Upper lobe of right lung (tissue), 1 donor: ENCODE results near the gene MIPEP. TPM values are rescaled to one million over a fixed set of nuclear protein-coding genes. Genes with fewer than 3 reads are reported as not detected.

Experiments
- ATAC-seq: fragments of 200-7000 bp; cut with Tn5 transposase; one replicate; pipeline ENCODE4 v1.9.1; 2020; ENCODE audit warnings: mild to moderate bottlenecking, moderate library complexity
- DNase-seq: peaks from one replicate; pipeline ENCODE4 v3.0.0-alpha.2; 2020
- H3K27ac ChIP-seq: fragments of 200-600 bp; one replicate; pipeline ENCODE4 v1.8.0; 2022
- H3K27me3 ChIP-seq: fragments of 200-600 bp; one replicate; pipeline ENCODE4 v1.8.0; 2022; ENCODE audit warnings: mild to moderate bottlenecking
- H3K36me3 ChIP-seq: fragments of 200-600 bp; one replicate; pipeline ENCODE4 v1.8.0; 2022
- H3K4me1 ChIP-seq: fragments of 200-600 bp; one replicate; pipeline ENCODE4 v1.8.0; 2022
- H3K4me3 ChIP-seq: fragments of 200-600 bp; one replicate; pipeline ENCODE4 v1.8.0; 2022; ENCODE audit warnings: mild to moderate bottlenecking
- H3K9me3 ChIP-seq: fragments of 200-600 bp; one replicate; pipeline ENCODE4 v1.8.0; 2022
- intact Hi-C: fragments of 100-400 bp; cut with DNase I; formaldehyde crosslinking; loops from one replicate; pipeline ENCODE4 v1.11.0; 2022
- total RNA-seq: library from RNA; stranded (reverse); fragmentation: NEBNext Ultra II Directional; extraction: Animal tissue kit (Norgen Biotek cat#: 25700); gene quantifications from one replicate; pipeline ENCODE4 v1.2.1, GENCODE V29; 2021
- TF ChIP-seq, protein P1 (sequence below): fragments of 200-600 bp; IDR thresholded peaks from one replicate; pipeline ENCODE4 v1.8.0; 2022; ENCODE audit warnings: antibody characterized with exemption
- donor health status: DM: no; HTN: yes; CAD: no; lungs with severe emphysema.

MIPEP gene
- total RNA-seq, 1 donor from 2014 or later: 13.3 TPM

DNA sequence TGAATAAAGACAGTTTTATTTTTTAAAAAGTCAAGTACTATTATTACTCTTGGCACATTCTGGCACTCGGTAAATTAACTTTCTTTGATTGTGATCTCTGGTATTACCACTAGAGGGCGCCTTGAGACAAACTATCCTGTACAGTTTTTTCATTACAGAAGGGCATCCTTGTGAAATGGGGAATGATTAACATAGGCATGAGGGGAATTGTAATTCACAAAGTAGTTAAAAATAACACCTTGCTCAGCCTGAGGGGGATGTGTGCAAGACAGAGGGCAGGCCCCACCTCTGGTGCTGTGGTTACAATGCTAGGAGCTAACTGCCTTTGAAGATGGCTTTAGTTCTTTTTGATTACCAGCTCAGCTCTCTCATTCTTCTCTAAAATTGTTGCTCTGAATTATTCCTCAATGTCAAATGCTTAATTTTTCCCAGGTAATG is 32.3 kb upstream of the MIPEP start:
- H3K27me3 ChIP-seq: no peaks in the 10 kb centered on the region
- no peaks in the 10 kb centered on the region for H3K36me3 ChIP-seq
- intact Hi-C loops: loop anchor here (10.0 kb wide), 1 partner anchor 303 kb away; no protein-coding TSS in a partner anchor
- H3K27ac ChIP-seq: no peak overlapping the region
- H3K4me1 ChIP-seq: peaks cover 5% of the 10 kb centered on the region
- TF ChIP-seq, protein P1, sequence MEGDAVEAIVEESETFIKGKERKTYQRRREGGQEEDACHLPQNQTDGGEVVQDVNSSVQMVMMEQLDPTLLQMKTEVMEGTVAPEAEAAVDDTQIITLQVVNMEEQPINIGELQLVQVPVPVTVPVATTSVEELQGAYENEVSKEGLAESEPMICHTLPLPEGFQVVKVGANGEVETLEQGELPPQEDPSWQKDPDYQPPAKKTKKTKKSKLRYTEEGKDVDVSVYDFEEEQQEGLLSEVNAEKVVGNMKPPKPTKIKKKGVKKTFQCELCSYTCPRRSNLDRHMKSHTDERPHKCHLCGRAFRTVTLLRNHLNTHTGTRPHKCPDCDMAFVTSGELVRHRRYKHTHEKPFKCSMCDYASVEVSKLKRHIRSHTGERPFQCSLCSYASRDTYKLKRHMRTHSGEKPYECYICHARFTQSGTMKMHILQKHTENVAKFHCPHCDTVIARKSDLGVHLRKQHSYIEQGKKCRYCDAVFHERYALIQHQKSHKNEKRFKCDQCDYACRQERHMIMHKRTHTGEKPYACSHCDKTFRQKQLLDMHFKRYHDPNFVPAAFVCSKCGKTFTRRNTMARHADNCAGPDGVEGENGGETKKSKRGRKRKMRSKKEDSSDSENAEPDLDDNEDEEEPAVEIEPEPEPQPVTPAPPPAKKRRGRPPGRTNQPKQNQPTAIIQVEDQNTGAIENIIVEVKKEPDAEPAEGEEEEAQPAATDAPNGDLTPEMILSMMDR: peak; percentile 75
- no peak for DNase-seq
- ATAC-seq: peak; percentile 87
- no peaks in the 10 kb centered on the region for H3K9me3 ChIP-seq
- H3K4me3 ChIP-seq: no peak overlapping the region

DNA sequence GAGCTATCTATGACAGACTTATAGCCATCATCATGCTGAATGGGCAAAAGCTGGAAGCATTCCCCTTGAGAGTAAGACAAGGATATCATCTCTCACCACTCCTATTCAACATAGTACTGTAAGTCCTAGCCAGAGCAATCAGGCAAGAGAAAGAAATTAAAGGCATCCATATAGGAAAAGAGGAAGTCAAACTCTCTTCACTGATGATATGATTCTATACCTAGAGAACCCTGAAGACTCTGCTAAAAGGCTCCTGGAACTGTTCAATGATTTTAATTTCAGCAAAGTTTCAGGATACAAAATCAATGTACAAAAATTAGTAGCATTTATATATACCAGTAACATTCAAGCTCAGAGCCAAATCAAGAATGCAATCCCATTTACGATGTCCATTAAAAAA is 29.8 kb upstream of the MIPEP start:
- H3K4me1 ChIP-seq: peaks cover 5% of the 10 kb centered on the region
- intact Hi-C loops: no loop called here

DNA sequence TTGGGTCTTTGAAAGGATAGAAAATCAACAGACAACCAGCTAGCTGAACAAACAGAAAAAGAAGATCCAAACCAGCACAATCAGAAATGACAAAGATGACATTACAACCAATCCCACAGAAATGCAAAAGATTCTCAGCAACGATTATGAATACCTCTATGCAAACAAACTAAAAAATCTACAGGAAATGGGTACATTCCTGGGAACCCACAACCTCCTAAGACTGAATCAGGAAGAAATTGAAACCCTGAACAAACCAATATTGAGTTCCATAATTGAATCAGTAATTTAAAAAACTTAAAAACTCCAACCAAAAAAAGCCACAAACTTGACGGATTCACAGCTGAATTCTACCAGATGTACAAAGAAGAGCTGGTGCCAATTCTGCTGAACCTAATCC is 29.0 kb upstream of the MIPEP start:
- H3K27ac ChIP-seq: no peak overlapping the region
- no peaks in the 10 kb centered on the region for H3K9me3 ChIP-seq
- DNase-seq (no peak), ATAC-seq (no peak)
- TF ChIP-seq, protein P1: no peak
- intact Hi-C loops: no loop called here
- peaks cover 5% of the 10 kb centered on the region for H3K4me1 ChIP-seq
- H3K4me3 ChIP-seq: no peak overlapping the region
- H3K27me3 ChIP-seq: no peaks in the 10 kb centered on the region
- no peaks in the 10 kb centered on the region for H3K36me3 ChIP-seq

More for the DNA sequence above, 29.8 kb upstream of the MIPEP start:
- no peaks in the 10 kb centered on the region for H3K36me3 ChIP-seq
- no peak for DNase-seq
- H3K27me3 ChIP-seq: no peaks in the 10 kb centered on the region
- ATAC-seq: no peak
- H3K27ac ChIP-seq: no peak overlapping the region
- H3K9me3 ChIP-seq: no peaks in the 10 kb centered on the region
- TF ChIP-seq, protein P1: no peak
- no peak overlapping the region for H3K4me3 ChIP-seq

DNA sequence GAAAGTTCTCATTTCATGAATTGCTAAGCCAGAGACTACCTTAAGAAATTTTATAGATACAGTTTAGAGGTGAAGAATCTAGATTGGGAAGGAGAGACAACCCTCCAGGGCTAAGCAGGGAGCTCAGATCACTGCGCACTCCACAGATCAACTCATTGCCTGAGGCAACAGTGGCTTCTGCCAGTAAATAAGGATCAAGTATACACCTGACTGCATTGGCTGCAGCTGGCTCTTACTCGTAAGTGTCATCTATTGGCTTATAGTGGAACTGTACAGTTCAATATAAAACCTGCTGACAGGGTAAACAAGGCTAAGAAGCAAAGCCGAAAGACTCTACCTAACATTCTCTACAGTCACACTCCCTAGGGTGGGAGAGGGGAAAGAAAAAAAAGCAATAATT is 26.1 kb upstream of the MIPEP start:
- Histone ChIP-seq H3K4me1 (no peaks in the 10 kb centered on the region), H3K36me3 (no peaks in the 10 kb centered on the region), H3K27me3 (no peaks in the 10 kb centered on the region), H3K9me3 (no peaks in the 10 kb centered on the region), H3K4me3 (no peak overlapping the region), H3K27ac (no peak overlapping the region)
- no peak for ATAC-seq
- TF ChIP-seq, protein P1: no peak
- intact Hi-C loops: no loop called here
- no peak for DNase-seq

DNA sequence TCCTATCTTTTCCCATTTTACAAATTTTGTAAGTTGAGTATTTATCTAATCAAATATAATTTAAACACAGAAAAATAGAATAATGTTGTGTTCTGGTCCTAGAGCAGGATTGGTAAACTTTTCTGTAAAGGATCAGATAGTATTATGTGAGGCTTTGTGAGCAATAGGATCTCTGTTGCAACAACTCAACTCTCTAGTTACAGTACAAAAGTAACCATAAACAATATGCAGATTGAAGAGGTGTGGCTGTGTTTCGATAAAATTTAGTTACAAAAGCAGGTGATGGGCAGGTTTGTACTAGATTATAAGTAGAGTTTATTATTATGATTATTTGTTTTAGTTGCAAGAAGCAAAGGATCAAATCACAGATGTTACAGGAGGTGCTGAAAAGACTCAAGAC is 23.3 kb upstream of the MIPEP start:
- intact Hi-C loops: no loop called here
- Histone ChIP-seq H3K27ac (no peak overlapping the region), H3K36me3 (no peaks in the 10 kb centered on the region), H3K4me1 (no peaks in the 10 kb centered on the region), H3K9me3 (no peaks in the 10 kb centered on the region), H3K27me3 (no peaks in the 10 kb centered on the region), H3K4me3 (no peak overlapping the region)
- no peak for DNase-seq
- no peak for ATAC-seq
- TF ChIP-seq, protein P1: no peak

DNA sequence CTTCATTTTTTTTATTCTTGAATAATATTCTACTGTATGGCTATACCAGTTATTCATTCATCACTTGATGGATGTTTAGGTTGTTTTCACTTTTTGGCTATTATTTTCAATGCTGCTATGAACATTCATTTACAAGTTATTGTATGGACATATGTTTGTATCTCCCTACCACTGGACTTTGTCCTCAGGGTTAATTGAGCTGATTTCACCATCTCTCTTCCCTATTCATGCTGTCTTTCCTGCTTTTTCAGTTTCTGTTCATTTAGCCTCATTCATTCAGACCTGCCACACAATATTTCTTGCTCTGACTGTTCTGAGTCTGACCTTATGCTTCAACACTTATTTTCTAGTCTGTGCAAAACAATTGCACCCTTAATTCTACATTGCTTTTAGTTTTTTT is 20.4 kb upstream of the MIPEP start:
- Histone ChIP-seq H3K9me3 (no peaks in the 10 kb centered on the region), H3K36me3 (no peaks in the 10 kb centered on the region), H3K27me3 (peaks cover under 1% of the 10 kb centered on the region), H3K4me3 (no peak overlapping the region), H3K27ac (no peak overlapping the region), H3K4me1 (no peaks in the 10 kb centered on the region)
- no peak for ATAC-seq
- TF ChIP-seq, protein P1: no peak
- no peak for DNase-seq
- intact Hi-C loops: no loop called here
